ENCODE results near the gene LMAN1L. TPM values are rescaled to one million over a fixed set of nuclear protein-coding genes. Genes with fewer than 3 reads are reported as not detected.

The LMAN1L gene
- total and polyA plus RNA-seq, 2 of the 4 experiments (the other 2 are of a cell fraction): not detected

- Histone ChIP-seq H2BK5ac (ENCODE audit: low read depth, low read length, poor library complexity, severe bottlenecking) (no peak overlapping the region), H3K79me1 (ENCODE audit: low read depth in 1 of 2, low read length in 2 of 2) (peaks cover 19 to 88% of the 10 kb centered on the region in 2 experiments), H3K4me2 (ENCODE audit: low read depth, low read length) (no peak overlapping the region), H3K4me1 (ENCODE audit: control insufficient read depth, insufficient read depth, low read length) (peaks cover 23% of the 10 kb centered on the region), H2BK15ac (ENCODE audit: low read depth, low read length) (no peak overlapping the region), H3K27me3 (ENCODE audit: control insufficient read depth, insufficient read depth, low read length) (no peaks in the 10 kb centered on the region), H2AK5ac (ENCODE audit: low read depth, low read length) (no peak overlapping the region), H4K20me1 (ENCODE audit: insufficient read depth, low read length) (peaks cover 92% of the 10 kb centered on the region), H2BK120ac (ENCODE audit: low read depth, low read length) (no peak overlapping the region), H4K5ac (ENCODE audit: low read depth, low read length) (no peak overlapping the region), H2AK9ac (replicated peaks; ENCODE audit: low read depth, low read length, poor library complexity) (no peak overlapping the region), H3K9me3 (ENCODE audit: control insufficient read depth, insufficient read depth, low read length) (no peaks in the 10 kb centered on the region), H3K18ac (ENCODE audit: low read depth, low read length) (no peak overlapping the region), H2AFZ (replicated peaks; ENCODE audit: low read length, poor library complexity) (no peak overlapping the region), H2BK20ac (ENCODE audit: low read depth, low read length) (no peak overlapping the region), H3K23ac (ENCODE audit: low read depth, low read length) (peak overlapping the region; percentile 71; the same call in 1 of the 2 replicates), H3K4ac (ENCODE audit: low read depth, low read length) (peak overlapping the region; percentile 13), H3K36me3 (ENCODE audit: control insufficient read depth, insufficient read depth, low read length) (peaks cover 2% of the 10 kb centered on the region; the same call in 1 of the 2 replicates), H4K8ac (ENCODE audit: low read depth in 2 of 2, low read length in 2 of 2) (no peak overlapping the region), H4K91ac (ENCODE audit: insufficient read depth, low read depth, low read length) (no peak overlapping the region), H3K14ac (replicated peaks; ENCODE audit: low read depth, low read length) (no peak overlapping the region), H3K9me1 (ENCODE audit: insufficient read depth, low read length) (peaks cover 36% of the 10 kb centered on the region), H3K4me3 (ENCODE audit: insufficient read depth, low read depth, low read length) (no peak overlapping the region), H3K9ac (ENCODE audit: low read depth, low read length) (no peak overlapping the region), H3K27ac (ENCODE audit: insufficient read depth, low read length) (no peak overlapping the region), H3K56ac (ENCODE audit: extremely low read depth, insufficient read depth, low read length) (no peak overlapping the region)
- no peak for ATAC-seq (ENCODE audit: low read depth)
- 62% methylated on average over 5 of the region's 12 CpGs; no CpG with 5 or more reads in 1 of the 2 experiments for WGBS, 2 experiments (ENCODE audit: extremely low coverage in 2 of 2, insufficient read length in 1 of 2)
- BruUV-seq (replicated peaks): no TSS peak
- intact Hi-C loops (cut with micrococcal nuclease): no loop called here
- dilution Hi-C loops (cut with HindIII; ENCODE audit: low sequenced_read_pairs, unreplicated experiment): no loop called here
- CTCF ChIA-PET: interaction anchor here (0.6 to 0.8 kb wide), 3 partner anchors 9 to 123 kb away, joined by 3 to 6 read pairs (median 3); no protein-coding TSS in a partner anchor
- no peak for DNase-seq
- in situ Hi-C loops (cut with MboI; ENCODE audit: low sequenced_read_pairs): no loop called here
- POLR2A ChIA-PET (ENCODE audit: unreplicated experiment): no interaction called here
- TF ChIP-seq CEBPB (IDR thresholded peaks at IDR 0.05; ENCODE audit: low read depth, low read length): no peak
- no peak for TF ChIP-seq FOS (IDR thresholded peaks at IDR 0.05; ENCODE audit: low read depth, low read length)
- no peak for TF ChIP-seq MAFK (IDR thresholded peaks at IDR 0.05; ENCODE audit: low read depth, low read length)
- TF ChIP-seq POLR2A (IDR thresholded peaks at IDR 0.05; ENCODE audit: low read depth, low read length): no peak
- no peak for TF ChIP-seq RFX5 (IDR thresholded peaks at IDR 0.05; ENCODE audit: low read depth, low read length)
- no peak for TF ChIP-seq RCOR1 (IDR thresholded peaks at IDR 0.05; ENCODE audit: insufficient replicate concordance, low read length)
- no peak for TF ChIP-seq NFE2L2 (IDR thresholded peaks at IDR 0.05; ENCODE audit: low read depth, low read length)
- no peak for TF ChIP-seq MXI1 (IDR thresholded peaks at IDR 0.05; ENCODE audit: borderline replicate concordance, low read depth, low read length)
- TF ChIP-seq BHLHE40 (IDR thresholded peaks at IDR 0.05; ENCODE audit: low read depth, low read length): no peak
- no peak for TF ChIP-seq ELK1 (IDR thresholded peaks at IDR 0.05; ENCODE audit: borderline replicate concordance, low read depth, low read length)
- TF ChIP-seq SMC3 (IDR thresholded peaks at IDR 0.05; ENCODE audit: low read depth, low read length): no peak
- TF ChIP-seq RAD21 (IDR thresholded peaks at IDR 0.05; ENCODE audit: low read length): no peak
- no peak for TF ChIP-seq USF2 (IDR thresholded peaks at IDR 0.05; ENCODE audit: low read depth, low read length)
- TF ChIP-seq CHD1 (IDR thresholded peaks at IDR 0.05; ENCODE audit: low read depth, low read length): no peak
- no peak for TF ChIP-seq MAZ (IDR thresholded peaks at IDR 0.05; ENCODE audit: borderline replicate concordance, low read depth, low read length)
These were observed 20.2 kb upstream of the LMAN1L start for GRCh38 chr15:74792227-74793016.

Data from IMR-90 (cell line).